HepG2 (cell line): ENCODE measurements around the gene DCC. TPM values are rescaled to one million over a fixed set of nuclear protein-coding genes. Genes with fewer than 3 reads are reported as not detected.

Source experiments
- ATAC-seq: fragments of 200-7000 bp; cut with Tn5 transposase; 3 replicates; pipeline ENCODE4 v1.9.1; 2020; ENCODE audit warnings: mild to moderate bottlenecking, moderate library complexity
- BruUV-seq: library from RNA; stranded (reverse); fragments of 400-500 nt; replicated peaks from 2 replicates; lab custom pipeline; 2021; lab: Mats Ljungman, UMichigan
- CTCF ChIA-PET: fragments of 300-600 bp; formaldehyde crosslinking; extraction: SDS; loops from one replicate; lab custom pipeline; 2021; ENCODE audit warnings: low total read pairs, inconsistent platforms, low intra/inter-chr PET ratio; lab: Yijun Ruan, JAX
- POLR2A ChIA-PET: fragments of 350-600 bp; sonication (Branson Sonifier 250); formaldehyde crosslinking; loops from one replicate; lab custom pipeline; 2020; ENCODE audit warnings: antibody characterized with exemption, inconsistent platforms; lab: Yijun Ruan, JAX
- DNase-seq: peaks from one replicate; pipeline ENCODE4 v3.0.0-alpha.2; 2015; ENCODE audit warnings: low spot score
- FAIRE-seq: peaks from 3 replicates; lab custom pipeline; 2011; peaks lifted over from hg19 to GRCh38; lab: Jason Lieb, UNC
- H2AFZ ChIP-seq: one replicate; pipeline ENCODE4 v1.6.1; 2011; ENCODE audit warnings: low read length, inconsistent platforms
- H3K27ac ChIP-seq: fragments of 300-600 bp; 3 replicates; pipeline ENCODE4 v1.8.0; 2011; ENCODE audit warnings: mixed run types, mild to moderate bottlenecking, mixed read lengths, low read length, inconsistent platforms; ENCODE audit not compliant: insufficient read depth; ENCODE audit errors: extremely low read length
- H3K27me3 ChIP-seq, 2 experiments: fragments of 200-600 bp in 1 of 2; 2 replicates in 1 of 2; 3 replicates in 1 of 2; pipeline versions ENCODE4 v1.6.0 to v1.8.0; 2011; ENCODE audit warnings: low read length in 2 of 2, mild to moderate bottlenecking in 2 of 2, moderate library complexity in 2 of 2, inconsistent platforms in 1 of 2; ENCODE audit not compliant: insufficient read depth in 2 of 2, control insufficient read depth in 1 of 2
- H3K36me3 ChIP-seq, 2 experiments: fragments of 200-600 bp in 1 of 2; replicated peaks in 1 of 2; 2 replicates in 1 of 2; 3 replicates in 1 of 2; pipeline versions ENCODE4 v1.5.1 to v1.8.0; 2011; ENCODE audit warnings: low read length in 2 of 2, inconsistent platforms in 1 of 2; ENCODE audit not compliant: insufficient read depth in 2 of 2, control insufficient read depth in 1 of 2
- H3K4me1 ChIP-seq: 2 replicates; pipeline ENCODE4 v1.5.1; 2012; ENCODE audit warnings: low read length, inconsistent platforms; ENCODE audit not compliant: insufficient read depth
- H3K4me2 ChIP-seq: 2 replicates; pipeline ENCODE4 v1.6.0; 2011; ENCODE audit warnings: low read depth, low read length, inconsistent platforms
- H3K4me3 ChIP-seq, 3 experiments: fragments of 200-600 bp in 1 of 3; sonication (generic), shearing (Covaris generic) in 1 of 3; replicated peaks in 1 of 3; 2 replicates each; pipeline ENCODE4 v1.5.1; 2011 to 2016; ENCODE audit warnings: low read length in 3 of 3, inconsistent platforms in 2 of 3, low read depth in 2 of 3, mild to moderate bottlenecking in 2 of 3, control low read depth in 1 of 3, mixed read lengths in 1 of 3; ENCODE audit not compliant: insufficient read depth in 1 of 3
- H3K79me2 ChIP-seq: one replicate; pipeline ENCODE4 v1.6.1; 2011; ENCODE audit warnings: low read length, inconsistent platforms; ENCODE audit not compliant: insufficient read depth
- H3K9ac ChIP-seq: 2 replicates; pipeline ENCODE4 v1.6.0; 2011; ENCODE audit warnings: mild to moderate bottlenecking, low read depth, low read length, inconsistent platforms; ENCODE audit not compliant: insufficient read depth
- H3K9me3 ChIP-seq: 2 replicates; pipeline ENCODE4 v1.5.1; 2012; ENCODE audit warnings: mild to moderate bottlenecking, low read length
- H4K20me1 ChIP-seq: 2 replicates; pipeline ENCODE4 v1.6.0; 2011; ENCODE audit warnings: inconsistent platforms, mild to moderate bottlenecking, low read length, moderate library complexity; ENCODE audit not compliant: insufficient read depth
- DR1 ChIP-seq: sonication (generic); formaldehyde crosslinking; IDR thresholded peaks from 2 replicates; pipeline ENCODE4 v1.8.0; 2021; ENCODE audit warnings: mild to moderate bottlenecking, missing genetic modification reagents, inconsistent platforms
- FOSL2 ChIP-seq: sonication (generic); formaldehyde crosslinking; IDR thresholded peaks from 2 replicates; pipeline ENCODE4 v1.4.0; 2020; ENCODE audit warnings: missing genetic modification reagents
- GATAD2A ChIP-seq: IDR thresholded peaks from 2 replicates; pipeline ENCODE4 v1.6.1; 2016
- GTF2F1 ChIP-seq: fragments of 150-350 bp; IDR thresholded peaks from 2 replicates; pipeline ENCODE4 v1.6.1; 2014; ENCODE audit warnings: low read length
- GTF3A ChIP-seq: sonication (generic); formaldehyde crosslinking; conservative IDR thresholded peaks from 2 replicates; pipeline ENCODE4 v1.4.0; 2020; ENCODE audit warnings: mild to moderate bottlenecking, missing genetic modification reagents
- MBNL3 ChIP-seq: fragments of 250-450 bp; sonication (Bioruptor Pico); conservative IDR thresholded peaks from 2 replicates; pipeline ENCODE4 v1.8.0; 2022; ENCODE audit warnings: mild to moderate bottlenecking, inconsistent platforms
- NFE2L1 ChIP-seq: sonication (generic); formaldehyde crosslinking; IDR thresholded peaks from 2 replicates; pipeline ENCODE4 v1.4.0; 2020; ENCODE audit warnings: missing genetic modification reagents, mild to moderate bottlenecking, borderline replicate concordance
- NR2F2 ChIP-seq: IDR thresholded peaks from 2 replicates; pipeline ENCODE4 v1.6.1; 2012; ENCODE audit warnings: low read depth, inconsistent platforms, borderline replicate concordance
- PHB2 ChIP-seq: fragments of 450-650 bp; IDR thresholded peaks from 2 replicates; pipeline ENCODE4 v1.6.1; 2018; ENCODE audit not compliant: partially characterized antibody
- PHF8 ChIP-seq: sonication (generic); formaldehyde crosslinking; IDR thresholded peaks from 2 replicates; pipeline ENCODE4 v1.5.0; 2020; ENCODE audit warnings: missing genetic modification reagents
- RNF2 ChIP-seq: fragments of 450-650 bp; conservative IDR thresholded peaks from 2 replicates; pipeline ENCODE4 v1.6.1; 2016; ENCODE audit warnings: low read depth
- ZNF263 ChIP-seq: sonication (generic); formaldehyde crosslinking; IDR thresholded peaks from 2 replicates; pipeline ENCODE4 v1.4.0; 2020; ENCODE audit warnings: missing genetic modification reagents
- ZNF337 ChIP-seq: sonication (generic); formaldehyde crosslinking; IDR thresholded peaks from 2 replicates; pipeline ENCODE4 v1.5.1; 2020; ENCODE audit warnings: missing genetic modification reagents, low read depth, mild to moderate bottlenecking, borderline replicate concordance
- ZNF432 ChIP-seq: sonication (generic); formaldehyde crosslinking; IDR thresholded peaks from 2 replicates; pipeline ENCODE4 v1.5.0; 2020; ENCODE audit warnings: missing genetic modification reagents, mild to moderate bottlenecking, borderline replicate concordance
- ZNF776 ChIP-seq: sonication (generic); formaldehyde crosslinking; IDR thresholded peaks from 2 replicates; pipeline ENCODE4 v1.4.0; 2020; ENCODE audit warnings: mild to moderate bottlenecking, missing genetic modification reagents
- in situ Hi-C: cut with HindIII; loops from 2 replicates; pipeline ENCODE4 v1.10.0; 2017; ENCODE audit warnings: low pct_unique_long_range_greater_than_20kb; ENCODE audit not compliant: extremely low pct_ligation_motif_present
- intact Hi-C: fragments of 100-400 bp; cut with micrococcal nuclease; formaldehyde crosslinking; loops from one replicate; pipeline ENCODE4 v1.10.0; 2022; ENCODE audit not compliant: unreplicated experiment
- polyA plus RNA-seq, 8 experiments: library from polyadenylated mRNA; depleted of rRNA in 3 of 8; stranded (reverse) in 7 of 8; unstranded in 1 of 8; fragments of >200 nt; fragmentation: Illumina TruSeq in 4 of 8; extraction: Trizol in 4 of 8; gene quantifications; 2 replicates each; pipeline versions ENCODE4 v1.2.1 to v1.2.3, GENCODE V29; 2011 to 2016; ENCODE audit warnings: low read depth in 4 of 8, missing spikeins in 1 of 8, mixed read lengths in 1 of 8; ENCODE audit not compliant: insufficient read depth in 1 of 8
- total RNA-seq, 5 experiments: library from RNA; depleted of rRNA; stranded (reverse); fragments of >200 nt; fragmentation: Illumina TruSeq; extraction: Trizol; gene quantifications; 2 replicates each; pipeline ENCODE4 v1.2.3, GENCODE V29; 2016; ENCODE audit warnings: low read depth in 1 of 5
- TF ChIP-seq, protein P1 (sequence below): sonication (generic); formaldehyde crosslinking; IDR thresholded peaks from 2 replicates; pipeline ENCODE4 v1.5.0; 2020; ENCODE audit warnings: mild to moderate bottlenecking, missing genetic modification reagents, moderate library complexity
- TF ChIP-seq, protein P2 (sequence below): sonication (generic); formaldehyde crosslinking; IDR thresholded peaks from 2 replicates; pipeline ENCODE4 v1.4.0; 2020; ENCODE audit warnings: missing genetic modification reagents
- TF ChIP-seq, protein P3 (sequence below): sonication (generic); formaldehyde crosslinking; IDR thresholded peaks from 2 replicates; pipeline ENCODE4 v1.5.0; 2020; ENCODE audit warnings: missing genetic modification reagents, mild to moderate bottlenecking, borderline replicate concordance
- TF ChIP-seq, protein P4 (sequence below): sonication (generic); formaldehyde crosslinking; IDR thresholded peaks from 2 replicates; pipeline ENCODE4 v1.5.0; 2020; ENCODE audit warnings: missing genetic modification reagents

Gene DCC
- total and polyA plus RNA-seq, 2 of the 13 experiments (the other 11 are each of a cell fraction or from before 2014, with no cell fraction given): not detected

DNA sequence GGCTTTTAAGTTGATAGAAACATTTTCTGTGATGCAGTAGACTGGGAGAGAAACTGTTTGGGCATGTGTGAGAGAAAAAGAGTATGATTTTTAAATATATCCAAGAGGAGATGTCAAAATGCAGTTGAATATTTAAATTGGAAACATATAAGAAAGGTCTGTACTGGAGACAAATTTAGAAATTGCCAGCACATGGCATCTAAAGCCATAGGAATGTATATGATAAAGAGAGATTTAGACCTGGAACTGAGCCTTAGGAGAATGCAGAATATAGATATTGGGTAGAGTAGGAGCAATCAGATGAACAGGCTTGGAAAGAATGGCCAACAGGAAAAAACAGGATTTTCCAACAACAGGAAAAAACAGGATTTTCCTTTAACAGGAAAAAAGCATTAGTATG is 1203.7 kb downstream of the DCC start:
- H3K4me1 ChIP-seq: no peaks in the 10 kb centered on the region
- H3K27me3 ChIP-seq: no peaks in the 10 kb centered on the region
- H3K9ac ChIP-seq: no peak overlapping the region
- ATAC-seq: no peak
- TF ChIP-seq NR2F2: no peak
- TF ChIP-seq, protein P1, sequence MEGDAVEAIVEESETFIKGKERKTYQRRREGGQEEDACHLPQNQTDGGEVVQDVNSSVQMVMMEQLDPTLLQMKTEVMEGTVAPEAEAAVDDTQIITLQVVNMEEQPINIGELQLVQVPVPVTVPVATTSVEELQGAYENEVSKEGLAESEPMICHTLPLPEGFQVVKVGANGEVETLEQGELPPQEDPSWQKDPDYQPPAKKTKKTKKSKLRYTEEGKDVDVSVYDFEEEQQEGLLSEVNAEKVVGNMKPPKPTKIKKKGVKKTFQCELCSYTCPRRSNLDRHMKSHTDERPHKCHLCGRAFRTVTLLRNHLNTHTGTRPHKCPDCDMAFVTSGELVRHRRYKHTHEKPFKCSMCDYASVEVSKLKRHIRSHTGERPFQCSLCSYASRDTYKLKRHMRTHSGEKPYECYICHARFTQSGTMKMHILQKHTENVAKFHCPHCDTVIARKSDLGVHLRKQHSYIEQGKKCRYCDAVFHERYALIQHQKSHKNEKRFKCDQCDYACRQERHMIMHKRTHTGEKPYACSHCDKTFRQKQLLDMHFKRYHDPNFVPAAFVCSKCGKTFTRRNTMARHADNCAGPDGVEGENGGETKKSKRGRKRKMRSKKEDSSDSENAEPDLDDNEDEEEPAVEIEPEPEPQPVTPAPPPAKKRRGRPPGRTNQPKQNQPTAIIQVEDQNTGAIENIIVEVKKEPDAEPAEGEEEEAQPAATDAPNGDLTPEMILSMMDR (CRISPR knock-in tag): no peak
- TF ChIP-seq, protein P2, sequence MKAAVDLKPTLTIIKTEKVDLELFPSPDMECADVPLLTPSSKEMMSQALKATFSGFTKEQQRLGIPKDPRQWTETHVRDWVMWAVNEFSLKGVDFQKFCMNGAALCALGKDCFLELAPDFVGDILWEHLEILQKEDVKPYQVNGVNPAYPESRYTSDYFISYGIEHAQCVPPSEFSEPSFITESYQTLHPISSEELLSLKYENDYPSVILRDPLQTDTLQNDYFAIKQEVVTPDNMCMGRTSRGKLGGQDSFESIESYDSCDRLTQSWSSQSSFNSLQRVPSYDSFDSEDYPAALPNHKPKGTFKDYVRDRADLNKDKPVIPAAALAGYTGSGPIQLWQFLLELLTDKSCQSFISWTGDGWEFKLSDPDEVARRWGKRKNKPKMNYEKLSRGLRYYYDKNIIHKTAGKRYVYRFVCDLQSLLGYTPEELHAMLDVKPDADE (CRISPR knock-in tag): no peak
- TF ChIP-seq GATAD2A: no peak
- TF ChIP-seq NFE2L1 (CRISPR knock-in tag): no peak
- TF ChIP-seq FOSL2: no peak
- no peak for TF ChIP-seq ZNF263 (CRISPR knock-in tag)
- no peak for TF ChIP-seq GTF2F1
- TF ChIP-seq ZNF432 (CRISPR knock-in tag): no peak
- TF ChIP-seq DR1 (CRISPR knock-in tag): no peak
- TF ChIP-seq MBNL3 (CRISPR knock-in tag): no peak
- no peak for TF ChIP-seq RNF2
- TF ChIP-seq, protein P3, sequence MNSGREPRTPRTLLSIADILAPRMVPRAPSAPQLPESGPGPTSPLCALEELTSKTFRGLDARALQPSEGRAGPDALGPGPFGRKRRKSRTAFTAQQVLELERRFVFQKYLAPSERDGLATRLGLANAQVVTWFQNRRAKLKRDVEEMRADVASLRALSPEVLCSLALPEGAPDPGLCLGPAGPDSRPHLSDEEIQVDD (CRISPR knock-in tag): no peak
- TF ChIP-seq PHB2: no peak
- TF ChIP-seq, protein P4, sequence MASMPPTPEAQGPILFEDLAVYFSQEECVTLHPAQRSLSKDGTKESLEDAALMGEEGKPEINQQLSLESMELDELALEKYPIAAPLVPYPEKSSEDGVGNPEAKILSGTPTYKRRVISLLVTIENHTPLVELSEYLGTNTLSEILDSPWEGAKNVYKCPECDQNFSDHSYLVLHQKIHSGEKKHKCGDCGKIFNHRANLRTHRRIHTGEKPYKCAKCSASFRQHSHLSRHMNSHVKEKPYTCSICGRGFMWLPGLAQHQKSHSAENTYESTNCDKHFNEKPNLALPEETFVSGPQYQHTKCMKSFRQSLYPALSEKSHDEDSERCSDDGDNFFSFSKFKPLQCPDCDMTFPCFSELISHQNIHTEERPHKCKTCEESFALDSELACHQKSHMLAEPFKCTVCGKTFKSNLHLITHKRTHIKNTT: no peak
- TF ChIP-seq GTF3A: no peak
- TF ChIP-seq ZNF776: no peak
- TF ChIP-seq PHF8 (CRISPR knock-in tag): no peak
- TF ChIP-seq ZNF337 (CRISPR knock-in tag): no peak
- intact Hi-C loops (no loop called here), in situ Hi-C loops (no loop called here)
- H3K9me3 ChIP-seq: peaks cover 27% of the 10 kb centered on the region
- H3K36me3 ChIP-seq: no peaks in the 10 kb centered on the region
- H2AFZ ChIP-seq: no peak overlapping the region
- no peak for FAIRE-seq
- no peak overlapping the region for H3K27ac ChIP-seq
- BruUV-seq: no TSS peak
- ChIA-PET POLR2A (no interaction called here), CTCF (no interaction called here)
- no peaks in the 10 kb centered on the region for H3K79me2 ChIP-seq
- no peak for DNase-seq
- H4K20me1 ChIP-seq: no peaks in the 10 kb centered on the region
- H3K4me2 ChIP-seq: no peak overlapping the region
- H3K4me3 ChIP-seq: no peak overlapping the region
